GM12878 (cell line): ENCODE results near the gene AGBL3. TPM values are rescaled to one million over a fixed set of nuclear protein-coding genes. Genes with fewer than 3 reads are reported as not detected.
"Not testable (repeated sequence)": the region's sequence is repeated elsewhere in the genome, so short reads cannot be mapped to it uniquely, and the experiment has no call there.

Experiments
- ATAC-seq: fragments of 200-7000 bp; cut with Tn5 transposase; 3 replicates; pipeline ENCODE4 v1.9.1; 2020; ENCODE audit warnings: mild to moderate bottlenecking, moderate library complexity
- BruUV-seq: library from RNA; stranded (reverse); fragments of 400-500 nt; replicated peaks from 2 replicates; lab custom pipeline; 2021; lab: Mats Ljungman, UMichigan
- CTCF ChIA-PET: fragments of 300-600 bp; sonication (Branson Sonifier 250); formaldehyde crosslinking; extraction: SDS; loops from one replicate; lab custom pipeline; 2021; ENCODE audit warnings: inconsistent platforms; lab: Yijun Ruan, JAX
- POLR2A ChIA-PET: fragments of 350-600 bp; formaldehyde crosslinking; extraction: SDS; loops from one replicate; lab custom pipeline; 2021; ENCODE audit warnings: inconsistent platforms; lab: Charles Lee
- RAD21 ChIA-PET: fragments of 300-600 bp; sonication (Branson Sonifier 250); formaldehyde crosslinking; loops from one replicate; lab custom pipeline; 2023; ENCODE audit warnings: antibody characterized with exemption; ENCODE audit not compliant: unreplicated experiment; lab: Charles Lee
- SMC1A ChIA-PET: fragments of 300-600 bp; sonication (Branson Sonifier 250); formaldehyde crosslinking; loops from one replicate; lab custom pipeline; 2023; ENCODE audit not compliant: unreplicated experiment, uncharacterized antibody; lab: Charles Lee
- DNase-seq: peaks from one replicate; pipeline ENCODE4 v3.0.0-alpha.2; 2011; ENCODE audit warnings: low read depth, low spot score
- FAIRE-seq: peaks from 3 replicates; lab custom pipeline; 2011; peaks lifted over from hg19 to GRCh38; lab: Jason Lieb, UNC
- H2AFZ ChIP-seq: 2 replicates; pipeline ENCODE4 v1.6.0; 2011; ENCODE audit warnings: low read depth, low read length, control low read depth; ENCODE audit not compliant: control insufficient read depth
- H3K27ac ChIP-seq: 2 replicates; pipeline ENCODE4 v1.5.1; 2011; ENCODE audit warnings: control low read depth; ENCODE audit not compliant: control insufficient read depth, insufficient read depth
- H3K27me3 ChIP-seq, 2 experiments: replicated peaks in 1 of 2; 2 replicates each; pipeline versions ENCODE4 v1.6.0 to v1.6.1; 2011; ENCODE audit warnings: low read length in 1 of 2; ENCODE audit not compliant: control insufficient read depth in 2 of 2, insufficient read depth in 2 of 2
- H3K36me3 ChIP-seq, 2 experiments: 2 replicates each; pipeline ENCODE4 v1.5.1; 2011; ENCODE audit warnings: low read length in 1 of 2; ENCODE audit not compliant: control insufficient read depth in 2 of 2, insufficient read depth in 2 of 2
- H3K4me1 ChIP-seq: 2 replicates; pipeline ENCODE4 v1.6.1; 2011; ENCODE audit warnings: mild to moderate bottlenecking, low read length, moderate library complexity, mixed read lengths; ENCODE audit not compliant: control insufficient read depth, insufficient read depth
- H3K4me2 ChIP-seq: 2 replicates; pipeline ENCODE4 v1.6.0; 2011; ENCODE audit warnings: control low read depth; ENCODE audit not compliant: control insufficient read depth, insufficient read depth
- H3K4me3 ChIP-seq: fragments of 200-600 bp; sonication (generic); 2 replicates; pipeline ENCODE4 v1.5.1; 2016
- H3K79me2 ChIP-seq: 2 replicates; pipeline ENCODE4 v1.6.0; 2011; ENCODE audit warnings: low read length; ENCODE audit not compliant: control insufficient read depth, insufficient read depth
- H3K9ac ChIP-seq: 2 replicates; pipeline ENCODE4 v1.8.0; 2011; ENCODE audit warnings: low read length, control low read depth, mixed read lengths; ENCODE audit not compliant: control insufficient read depth, insufficient read depth
- H3K9me3 ChIP-seq: replicated peaks from 3 replicates; pipeline ENCODE4 v1.5.1; 2011; ENCODE audit warnings: mild to moderate bottlenecking, low read length; ENCODE audit not compliant: control insufficient read depth, insufficient read depth
- H4K20me1 ChIP-seq: 2 replicates; pipeline ENCODE4 v1.6.0; 2011; ENCODE audit not compliant: control insufficient read depth, insufficient read depth
- BMI1 ChIP-seq: fragments of 450-650 bp; IDR thresholded peaks from 2 replicates; pipeline ENCODE4 v1.6.1; 2016; ENCODE audit warnings: mild to moderate bottlenecking, moderate library complexity, borderline replicate concordance
- IKZF1 ChIP-seq: fragments of 450-650 bp; conservative IDR thresholded peaks from 2 replicates; pipeline ENCODE4 v1.6.1; 2017; ENCODE audit warnings: antibody characterized with exemption, mild to moderate bottlenecking
- IKZF2 ChIP-seq, 2 experiments: fragments of 450-650 bp; IDR thresholded peaks; 2 replicates each; pipeline ENCODE4 v1.6.1; 2017; ENCODE audit warnings: mild to moderate bottlenecking in 2 of 2, moderate library complexity in 2 of 2
- MEF2B ChIP-seq: fragments of 450-650 bp; IDR thresholded peaks from 2 replicates; pipeline ENCODE4 v1.6.1; 2018; ENCODE audit warnings: mild to moderate bottlenecking, moderate library complexity; ENCODE audit not compliant: partially characterized antibody, poor library complexity, severe bottlenecking
- MTA2 ChIP-seq: fragments of 450-650 bp; IDR thresholded peaks from 2 replicates; pipeline ENCODE4 v1.6.1; 2016; ENCODE audit warnings: low read depth, mild to moderate bottlenecking, moderate library complexity
- MTA3 ChIP-seq: IDR thresholded peaks from 2 replicates; pipeline ENCODE4 v1.6.1; 2012; ENCODE audit warnings: low read length, inconsistent platforms, borderline replicate concordance
- RAD51 ChIP-seq: fragments of 450-650 bp; IDR thresholded peaks from 2 replicates; pipeline ENCODE4 v1.6.1; 2016; ENCODE audit warnings: moderate library complexity, mild to moderate bottlenecking, inconsistent platforms
- SPI1 ChIP-seq: IDR thresholded peaks from 2 replicates; pipeline ENCODE4 v1.6.1; 2011; ENCODE audit warnings: low read depth, mild to moderate bottlenecking, low read length, moderate library complexity, borderline replicate concordance; ENCODE audit not compliant: insufficient read depth
- TBL1XR1 ChIP-seq: IDR thresholded peaks from 2 replicates; pipeline ENCODE4 v1.6.1; 2012; ENCODE audit warnings: low read depth, low read length, improper control_type of control experiment
- ZNF384 ChIP-seq: IDR thresholded peaks from 2 replicates; pipeline ENCODE4 v1.6.1; 2012; ENCODE audit warnings: low read depth, mild to moderate bottlenecking, low read length, improper control_type of control experiment, borderline replicate concordance
- WGBS: methylation state at CpG from one replicate; pipeline ENCODE4 v1.1.6; 2016; ENCODE audit warnings: low lambda C conversion rate; ENCODE audit not compliant: insufficient replicate concordance, insufficient coverage; ENCODE audit errors: missing lambda C conversion rate; 5-methylcytosine and 5-hydroxymethylcytosine counted together
- in situ Hi-C: fragments of 300-500 bp; cut with MboI; formaldehyde crosslinking; loops from 9 replicates; pipeline ENCODE4 v1.14.3; 2018; ENCODE audit warnings: mixed read lengths
- intact Hi-C: fragments of 100-400 bp; cut with micrococcal nuclease; formaldehyde crosslinking; loops from one replicate; pipeline ENCODE4 v1.14.2; 2022; ENCODE audit not compliant: unreplicated experiment
- polyA plus RNA-seq, 11 experiments: library from polyadenylated mRNA; depleted of rRNA in 4 of 11; unstranded in 6 of 11; stranded (reverse) in 5 of 11; fragments of >200 nt; fragmentation: Nextera tagmentation in 4 of 11; fragmentation: Illumina TruSeq in 1 of 11; extraction: Ambion mirVana in 4 of 11; extraction: Trizol in 1 of 11; gene quantifications; 1 replicate in 1 of 11; 2 replicates in 10 of 11; pipeline versions ENCODE4 v1.2.1 to v1.2.3, GENCODE V29; 2011 to 2016; ENCODE audit warnings: inconsistent platforms in 2 of 11, missing spikeins in 2 of 11, low read depth in 1 of 11
- total RNA-seq, 4 experiments: library from RNA; depleted of rRNA in 3 of 4; stranded (reverse); fragments of >200 nt in 3 of 4; fragmentation: Illumina TruSeq in 1 of 4; extraction: Trizol in 1 of 4; gene quantifications; 2 replicates each; pipeline versions ENCODE4 v1.2.1 to v1.2.3, GENCODE V29; 2013 to 2021
- TF ChIP-seq, protein P1 (sequence below): fragments of 450-650 bp; IDR thresholded peaks from 2 replicates; pipeline ENCODE4 v1.6.1; 2017; ENCODE audit warnings: low read depth, mild to moderate bottlenecking, moderate library complexity
- TF ChIP-seq, protein P2 (sequence below): fragments of 450-650 bp; IDR thresholded peaks from 2 replicates; pipeline ENCODE4 v1.6.1; 2016; ENCODE audit warnings: mild to moderate bottlenecking
- TF ChIP-seq, protein P3 (sequence below): fragments of 450-650 bp; conservative IDR thresholded peaks from 2 replicates; pipeline ENCODE4 v1.6.1; 2017; ENCODE audit warnings: mild to moderate bottlenecking, moderate library complexity
- TF ChIP-seq, protein P4 (sequence below): fragments of 450-650 bp; IDR thresholded peaks from 2 replicates; pipeline ENCODE4 v1.6.1; 2017; ENCODE audit warnings: mild to moderate bottlenecking, low read depth, inconsistent platforms; ENCODE audit not compliant: poor library complexity, severe bottlenecking

The AGBL3 gene
- total and polyA plus RNA-seq, 10 of the 15 experiments (the other 5 are each of a cell fraction or from before 2014, with no cell fraction given): 0.82 to 12.4 (median 3.7) TPM

DNA sequence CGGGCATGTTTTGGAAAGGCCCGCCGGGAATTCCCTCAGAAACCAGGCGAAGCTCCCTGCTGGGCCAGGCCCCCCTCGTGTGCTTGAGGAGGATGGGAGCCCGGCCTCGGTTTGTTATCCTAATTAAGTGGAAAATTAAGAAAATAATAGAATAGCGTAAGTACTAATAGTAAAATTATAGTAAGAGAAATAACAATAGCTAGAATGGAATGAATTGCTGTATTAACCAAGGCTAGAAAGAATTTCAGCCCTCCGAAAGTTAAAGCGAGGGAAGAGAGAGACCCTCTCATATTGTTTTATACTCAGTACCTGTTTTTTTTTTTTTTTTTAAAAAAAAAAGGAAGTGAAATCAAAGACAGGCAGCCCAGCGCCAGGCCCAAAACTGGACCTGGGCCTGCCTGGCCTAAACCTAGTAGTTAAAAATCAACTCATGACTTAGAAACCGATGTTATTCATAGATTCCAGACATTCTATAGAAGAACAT lies 184.7 kb downstream of the AGBL3 start:
- not testable (repeated sequence) for DNase-seq, BruUV-seq
- TF ChIP-seq, protein P1, sequence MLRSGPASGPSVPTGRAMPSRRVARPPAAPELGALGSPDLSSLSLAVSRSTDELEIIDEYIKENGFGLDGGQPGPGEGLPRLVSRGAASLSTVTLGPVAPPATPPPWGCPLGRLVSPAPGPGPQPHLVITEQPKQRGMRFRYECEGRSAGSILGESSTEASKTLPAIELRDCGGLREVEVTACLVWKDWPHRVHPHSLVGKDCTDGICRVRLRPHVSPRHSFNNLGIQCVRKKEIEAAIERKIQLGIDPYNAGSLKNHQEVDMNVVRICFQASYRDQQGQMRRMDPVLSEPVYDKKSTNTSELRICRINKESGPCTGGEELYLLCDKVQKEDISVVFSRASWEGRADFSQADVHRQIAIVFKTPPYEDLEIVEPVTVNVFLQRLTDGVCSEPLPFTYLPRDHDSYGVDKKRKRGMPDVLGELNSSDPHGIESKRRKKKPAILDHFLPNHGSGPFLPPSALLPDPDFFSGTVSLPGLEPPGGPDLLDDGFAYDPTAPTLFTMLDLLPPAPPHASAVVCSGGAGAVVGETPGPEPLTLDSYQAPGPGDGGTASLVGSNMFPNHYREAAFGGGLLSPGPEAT: 0 out of 2 replicates have a peak, but pooled peaks have one; percentile 86
- TF ChIP-seq, protein P2, sequence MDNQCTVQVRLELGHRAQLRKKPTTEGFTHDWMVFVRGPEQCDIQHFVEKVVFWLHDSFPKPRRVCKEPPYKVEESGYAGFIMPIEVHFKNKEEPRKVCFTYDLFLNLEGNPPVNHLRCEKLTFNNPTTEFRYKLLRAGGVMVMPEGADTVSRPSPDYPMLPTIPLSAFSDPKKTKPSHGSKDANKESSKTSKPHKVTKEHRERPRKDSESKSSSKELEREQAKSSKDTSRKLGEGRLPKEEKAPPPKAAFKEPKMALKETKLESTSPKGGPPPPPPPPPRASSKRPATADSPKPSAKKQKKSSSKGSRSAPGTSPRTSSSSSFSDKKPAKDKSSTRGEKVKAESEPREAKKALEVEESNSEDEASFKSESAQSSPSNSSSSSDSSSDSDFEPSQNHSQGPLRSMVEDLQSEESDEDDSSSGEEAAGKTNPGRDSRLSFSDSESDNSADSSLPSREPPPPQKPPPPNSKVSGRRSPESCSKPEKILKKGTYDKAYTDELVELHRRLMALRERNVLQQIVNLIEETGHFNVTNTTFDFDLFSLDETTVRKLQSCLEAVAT: peak; percentile 47; the same call in 1 of the 2 replicates
- 0 out of 2 replicates have a peak, but pooled peaks have one; percentile 11 for TF ChIP-seq RAD51
- TF ChIP-seq SPI1: peak; percentile 67
- TF ChIP-seq IKZF2 (IDR thresholded peaks at IDR 0.05): peak in 1 of 2 experiments; percentile 78; a peak in 3 of 4 replicates
- peak; percentile 82 for TF ChIP-seq IKZF1
- TF ChIP-seq, protein P3, sequence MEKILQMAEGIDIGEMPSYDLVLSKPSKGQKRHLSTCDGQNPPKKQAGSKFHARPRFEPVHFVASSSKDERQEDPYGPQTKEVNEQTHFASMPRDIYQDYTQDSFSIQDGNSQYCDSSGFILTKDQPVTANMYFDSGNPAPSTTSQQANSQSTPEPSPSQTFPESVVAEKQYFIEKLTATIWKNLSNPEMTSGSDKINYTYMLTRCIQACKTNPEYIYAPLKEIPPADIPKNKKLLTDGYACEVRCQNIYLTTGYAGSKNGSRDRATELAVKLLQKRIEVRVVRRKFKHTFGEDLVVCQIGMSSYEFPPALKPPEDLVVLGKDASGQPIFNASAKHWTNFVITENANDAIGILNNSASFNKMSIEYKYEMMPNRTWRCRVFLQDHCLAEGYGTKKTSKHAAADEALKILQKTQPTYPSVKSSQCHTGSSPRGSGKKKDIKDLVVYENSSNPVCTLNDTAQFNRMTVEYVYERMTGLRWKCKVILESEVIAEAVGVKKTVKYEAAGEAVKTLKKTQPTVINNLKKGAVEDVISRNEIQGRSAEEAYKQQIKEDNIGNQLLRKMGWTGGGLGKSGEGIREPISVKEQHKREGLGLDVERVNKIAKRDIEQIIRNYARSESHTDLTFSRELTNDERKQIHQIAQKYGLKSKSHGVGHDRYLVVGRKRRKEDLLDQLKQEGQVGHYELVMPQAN: 0 out of 2 replicates have a peak, but pooled peaks have one; percentile 1
- TF ChIP-seq, protein P4, sequence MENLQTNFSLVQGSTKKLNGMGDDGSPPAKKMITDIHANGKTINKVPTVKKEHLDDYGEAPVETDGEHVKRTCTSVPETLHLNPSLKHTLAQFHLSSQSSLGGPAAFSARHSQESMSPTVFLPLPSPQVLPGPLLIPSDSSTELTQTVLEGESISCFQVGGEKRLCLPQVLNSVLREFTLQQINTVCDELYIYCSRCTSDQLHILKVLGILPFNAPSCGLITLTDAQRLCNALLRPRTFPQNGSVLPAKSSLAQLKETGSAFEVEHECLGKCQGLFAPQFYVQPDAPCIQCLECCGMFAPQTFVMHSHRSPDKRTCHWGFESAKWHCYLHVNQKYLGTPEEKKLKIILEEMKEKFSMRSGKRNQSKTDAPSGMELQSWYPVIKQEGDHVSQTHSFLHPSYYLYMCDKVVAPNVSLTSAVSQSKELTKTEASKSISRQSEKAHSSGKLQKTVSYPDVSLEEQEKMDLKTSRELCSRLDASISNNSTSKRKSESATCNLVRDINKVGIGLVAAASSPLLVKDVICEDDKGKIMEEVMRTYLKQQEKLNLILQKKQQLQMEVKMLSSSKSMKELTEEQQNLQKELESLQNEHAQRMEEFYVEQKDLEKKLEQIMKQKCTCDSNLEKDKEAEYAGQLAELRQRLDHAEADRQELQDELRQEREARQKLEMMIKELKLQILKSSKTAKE: peak; percentile 76
- peak; percentile 72 for TF ChIP-seq MEF2B
- peak; percentile 13; the same call in 1 of the 2 replicates for TF ChIP-seq ZNF384
- TF ChIP-seq BMI1: 0 out of 2 replicates have a peak, but pooled peaks have one; percentile 16
- peak; percentile 57 for TF ChIP-seq MTA2
- 0 out of 2 replicates have a peak, but pooled peaks have one; percentile 39 for TF ChIP-seq MTA3
- TF ChIP-seq TBL1XR1: peak; percentile 9; the same call in 1 of the 2 replicates

More for the DNA sequence above, 184.7 kb downstream of the AGBL3 start:
- POLR2A ChIA-PET: interaction anchor here (0.7 to 15.9 kb wide), 13 partner anchors 11 to 537 kb away, joined by 3 to 169 read pairs (median 18); partner anchors contain the start of genes AGBL3, TMEM140 and WDR91
- peaks cover 24% of the 10 kb centered on the region for H3K4me1 ChIP-seq
- H2AFZ ChIP-seq, H3K27me3 ChIP-seq, H3K9me3 ChIP-seq, H4K20me1 ChIP-seq, in situ Hi-C loops: not testable (repeated sequence)
- CTCF ChIA-PET: interaction anchor here (0.6 to 12.2 kb wide), 17 partner anchors 11 to 538 kb away, joined by 3 to 157 read pairs (median 4); partner anchors contain the start of genes AGBL3, TMEM140 and WDR91
- ATAC-seq: peak; percentile 46
- H3K4me3 ChIP-seq: peak overlapping the region; percentile 84
- peak; percentile 18 for FAIRE-seq
- peaks cover 76% of the 10 kb centered on the region for H3K79me2 ChIP-seq
- H3K36me3 ChIP-seq: peaks cover 20 to 21% of the 10 kb centered on the region in 2 experiments
- SMC1A ChIA-PET: interaction anchor here (0.9 to 13.1 kb wide), 20 partner anchors 10 to 538 kb away, joined by 3 to 158 read pairs (median 6); partner anchors contain the start of genes AGBL3, TMEM140 and WDR91
- H3K4me2 ChIP-seq: peak overlapping the region; percentile 77
- peak overlapping the region; percentile 96 for H3K27ac ChIP-seq
- RAD21 ChIA-PET: interaction anchor here (0.8 to 11.6 kb wide), 25 partner anchors 9 to 622 kb away, joined by 3 to 151 read pairs (median 4); partner anchors contain the start of genes AGBL3, AKR1B15, TMEM140 and WDR91
- WGBS: 2% methylated on average over 12 of the region's 12 CpGs
- intact Hi-C loops: loop anchor here (1.0 to 5.0 kb wide), 6 partner anchors 15 to 538 kb away; partner anchors contain the start of genes AGBL3, BPGM and TMEM140
- H3K9ac ChIP-seq: peak overlapping the region; percentile 73
